ENCODE measurements around the gene NCOA3. TPM values are rescaled to one million over a fixed set of nuclear protein-coding genes. Genes with fewer than 3 reads are reported as not detected.

The NCOA3 gene
- total RNA-seq, 1 donor from 2014 or later, result 42.8 TPM

- Mint-ChIP-seq H3K4me1 (ENCODE audit: low read depth) (peaks cover 7% of the 10 kb centered on the region), H3K27ac (no peak overlapping the region), H3K4me3 (ENCODE audit: low read depth) (no peak overlapping the region), H3K27me3 (no peaks in the 10 kb centered on the region), H3K9me3 (ENCODE audit: low read depth) (no peaks in the 10 kb centered on the region), H3K36me3 (ENCODE audit: insufficient read depth) (peaks cover 11% of the 10 kb centered on the region)
- DNase-seq (ENCODE audit: low spot score, unreplicated experiment), result no peak
- TF ChIP-seq CTCF (IDR thresholded peaks at IDR 0.05; ENCODE audit: unreplicated experiment), result no peak
Observed at GRCh38 chr20:47656318-47656717, 154.6 kb downstream of the NCOA3 start.

GRCh38 chr20:47659904-47660601 lies 158.4 kb downstream of the NCOA3 start:
- no peak for TF ChIP-seq CTCF (IDR thresholded peaks at IDR 0.05; ENCODE audit: unreplicated experiment)
- no peaks in the 10 kb centered on the region for H3K27me3 Mint-ChIP-seq
- H3K36me3 Mint-ChIP-seq (ENCODE audit: insufficient read depth), result peaks cover 12% of the 10 kb centered on the region
- DNase-seq (ENCODE audit: low spot score, unreplicated experiment), result no peak
- H3K27ac Mint-ChIP-seq, result peak overlapping the region; percentile 11
- H3K4me3 Mint-ChIP-seq (ENCODE audit: low read depth), result no peak overlapping the region
- peaks cover 7% of the 10 kb centered on the region for H3K4me1 Mint-ChIP-seq (ENCODE audit: low read depth)
- H3K9me3 Mint-ChIP-seq (ENCODE audit: low read depth), result no peaks in the 10 kb centered on the region

GRCh38 chr20:47660602-47660905 lies 158.9 kb downstream of the NCOA3 start:
- Mint-ChIP-seq H3K36me3 (ENCODE audit: insufficient read depth) (peaks cover 12% of the 10 kb centered on the region), H3K27me3 (no peaks in the 10 kb centered on the region), H3K27ac (no peak overlapping the region), H3K4me3 (ENCODE audit: low read depth) (no peak overlapping the region), H3K9me3 (ENCODE audit: low read depth) (no peaks in the 10 kb centered on the region), H3K4me1 (ENCODE audit: low read depth) (peaks cover 7% of the 10 kb centered on the region)
- no peak for TF ChIP-seq CTCF (IDR thresholded peaks at IDR 0.05; ENCODE audit: unreplicated experiment)
- DNase-seq (ENCODE audit: low spot score, unreplicated experiment), result no peak

GRCh38 chr20:47660983-47661700 lies 159.5 kb downstream of the NCOA3 start:
- no peak for DNase-seq (ENCODE audit: low spot score, unreplicated experiment)
- no peaks in the 10 kb centered on the region for H3K9me3 Mint-ChIP-seq (ENCODE audit: low read depth)
- H3K36me3 Mint-ChIP-seq (ENCODE audit: insufficient read depth), result peaks cover 12% of the 10 kb centered on the region
- no peak overlapping the region for H3K4me3 Mint-ChIP-seq (ENCODE audit: low read depth)
- TF ChIP-seq CTCF (IDR thresholded peaks at IDR 0.05; ENCODE audit: unreplicated experiment), result no peak
- no peak overlapping the region for H3K27ac Mint-ChIP-seq
- H3K27me3 Mint-ChIP-seq, result no peaks in the 10 kb centered on the region
- H3K4me1 Mint-ChIP-seq (ENCODE audit: low read depth), result peaks cover 6% of the 10 kb centered on the region

GRCh38 chr20:47661714-47662113 lies 160.0 kb downstream of the NCOA3 start:
- no peak overlapping the region for H3K4me3 Mint-ChIP-seq (ENCODE audit: low read depth)
- peaks cover 1% of the 10 kb centered on the region for H3K4me1 Mint-ChIP-seq (ENCODE audit: low read depth)
- peak overlapping the region; percentile 37 for H3K27ac Mint-ChIP-seq
- no peak for DNase-seq (ENCODE audit: low spot score, unreplicated experiment)
- H3K9me3 Mint-ChIP-seq (ENCODE audit: low read depth), result no peaks in the 10 kb centered on the region
- no peak for TF ChIP-seq CTCF (IDR thresholded peaks at IDR 0.05; ENCODE audit: unreplicated experiment)
- peaks cover 12% of the 10 kb centered on the region for H3K36me3 Mint-ChIP-seq (ENCODE audit: insufficient read depth)
- no peaks in the 10 kb centered on the region for H3K27me3 Mint-ChIP-seq
